GM12878 (cell line): ENCODE data around the gene PFKL. TPM values are rescaled to one million over a fixed set of nuclear protein-coding genes. Genes with fewer than 3 reads are reported as not detected.
A peak's percentile ranks its signal among the peaks of the same experiment; 100 is the strongest.

ENCODE experiments used
- ATAC-seq: fragments of 200-7000 bp; cut with Tn5 transposase; 3 replicates; pipeline ENCODE4 v1.9.1; 2020; ENCODE audit warnings: mild to moderate bottlenecking, moderate library complexity
- BruUV-seq: library from RNA; stranded (reverse); fragments of 400-500 nt; replicated peaks from 2 replicates; lab custom pipeline; 2021; lab: Mats Ljungman, UMichigan
- CTCF ChIA-PET: fragments of 300-600 bp; sonication (Branson Sonifier 250); formaldehyde crosslinking; extraction: SDS; loops from one replicate; lab custom pipeline; 2021; ENCODE audit warnings: inconsistent platforms; lab: Yijun Ruan, JAX
- POLR2A ChIA-PET: fragments of 350-600 bp; formaldehyde crosslinking; extraction: SDS; loops from one replicate; lab custom pipeline; 2021; ENCODE audit warnings: inconsistent platforms; lab: Charles Lee
- RAD21 ChIA-PET: fragments of 300-600 bp; sonication (Branson Sonifier 250); formaldehyde crosslinking; loops from one replicate; lab custom pipeline; 2023; ENCODE audit warnings: antibody characterized with exemption; ENCODE audit not compliant: unreplicated experiment; lab: Charles Lee
- SMC1A ChIA-PET: fragments of 300-600 bp; sonication (Branson Sonifier 250); formaldehyde crosslinking; loops from one replicate; lab custom pipeline; 2023; ENCODE audit not compliant: unreplicated experiment, uncharacterized antibody; lab: Charles Lee
- DNase-seq: peaks from one replicate; pipeline ENCODE4 v3.0.0-alpha.2; 2011; ENCODE audit warnings: low read depth, low spot score
- FAIRE-seq: peaks from 3 replicates; lab custom pipeline; 2011; peaks lifted over from hg19 to GRCh38; lab: Jason Lieb, UNC
- H2AFZ ChIP-seq: 2 replicates; pipeline ENCODE4 v1.6.0; 2011; ENCODE audit warnings: low read depth, low read length, control low read depth; ENCODE audit not compliant: control insufficient read depth
- H3K27ac ChIP-seq: 2 replicates; pipeline ENCODE4 v1.5.1; 2011; ENCODE audit warnings: control low read depth; ENCODE audit not compliant: control insufficient read depth, insufficient read depth
- H3K27me3 ChIP-seq, 2 experiments: replicated peaks in 1 of 2; 2 replicates each; pipeline versions ENCODE4 v1.6.0 to v1.6.1; 2011; ENCODE audit warnings: low read length in 1 of 2; ENCODE audit not compliant: control insufficient read depth in 2 of 2, insufficient read depth in 2 of 2
- H3K36me3 ChIP-seq, 2 experiments: 2 replicates each; pipeline ENCODE4 v1.5.1; 2011; ENCODE audit warnings: low read length in 1 of 2; ENCODE audit not compliant: control insufficient read depth in 2 of 2, insufficient read depth in 2 of 2
- H3K4me1 ChIP-seq: 2 replicates; pipeline ENCODE4 v1.6.1; 2011; ENCODE audit warnings: mild to moderate bottlenecking, low read length, moderate library complexity, mixed read lengths; ENCODE audit not compliant: control insufficient read depth, insufficient read depth
- H3K4me2 ChIP-seq: 2 replicates; pipeline ENCODE4 v1.6.0; 2011; ENCODE audit warnings: control low read depth; ENCODE audit not compliant: control insufficient read depth, insufficient read depth
- H3K4me3 ChIP-seq: fragments of 200-600 bp; sonication (generic); 2 replicates; pipeline ENCODE4 v1.5.1; 2016
- H3K79me2 ChIP-seq: 2 replicates; pipeline ENCODE4 v1.6.0; 2011; ENCODE audit warnings: low read length; ENCODE audit not compliant: control insufficient read depth, insufficient read depth
- H3K9ac ChIP-seq: 2 replicates; pipeline ENCODE4 v1.8.0; 2011; ENCODE audit warnings: low read length, control low read depth, mixed read lengths; ENCODE audit not compliant: control insufficient read depth, insufficient read depth
- H3K9me3 ChIP-seq: replicated peaks from 3 replicates; pipeline ENCODE4 v1.5.1; 2011; ENCODE audit warnings: mild to moderate bottlenecking, low read length; ENCODE audit not compliant: control insufficient read depth, insufficient read depth
- H4K20me1 ChIP-seq: 2 replicates; pipeline ENCODE4 v1.6.0; 2011; ENCODE audit not compliant: control insufficient read depth, insufficient read depth
- CBFB ChIP-seq: IDR thresholded peaks from 2 replicates; pipeline ENCODE4 v1.6.1; 2016; ENCODE audit warnings: antibody characterized with exemption, low read depth
- GABPA ChIP-seq: IDR thresholded peaks from 2 replicates; pipeline ENCODE4 v1.6.1; 2014; ENCODE audit warnings: antibody characterized with exemption, low read depth, mild to moderate bottlenecking, inconsistent platforms
- HCFC1 ChIP-seq: fragments of 150-350 bp; IDR thresholded peaks from 2 replicates; pipeline ENCODE4 v1.6.1; 2014; ENCODE audit warnings: low read length
- NFYA ChIP-seq: IDR thresholded peaks from 2 replicates; pipeline ENCODE4 v1.6.1; 2011; ENCODE audit warnings: low read depth, mild to moderate bottlenecking, low read length, improper control_type of control experiment, borderline replicate concordance
- NFYB ChIP-seq: IDR thresholded peaks from 2 replicates; pipeline ENCODE4 v1.6.1; 2011; ENCODE audit warnings: low read depth, mild to moderate bottlenecking, low read length, improper control_type of control experiment, moderate library complexity; ENCODE audit not compliant: insufficient read depth
- POLR2A ChIP-seq: IDR thresholded peaks from 2 replicates; pipeline ENCODE4 v1.6.1; 2011; ENCODE audit warnings: low read depth, mild to moderate bottlenecking, low read length
- RCOR1 ChIP-seq: conservative IDR thresholded peaks from 2 replicates; pipeline ENCODE4 v1.6.1; 2012; ENCODE audit warnings: low read depth, low read length, improper control_type of control experiment
- SMAD5 ChIP-seq: IDR thresholded peaks from 2 replicates; pipeline ENCODE4 v1.6.1; 2016; ENCODE audit warnings: antibody characterized with exemption, low read depth
- SRF ChIP-seq, 2 experiments: IDR thresholded peaks; 2 replicates each; pipeline ENCODE4 v1.6.1; 2011; ENCODE audit warnings: low read depth in 2 of 2, low read length in 2 of 2, mild to moderate bottlenecking in 1 of 2, moderate library complexity in 1 of 2
- TARDBP ChIP-seq: IDR thresholded peaks from 2 replicates; pipeline ENCODE4 v1.6.1; 2016; ENCODE audit warnings: borderline replicate concordance
- TBL1XR1 ChIP-seq: IDR thresholded peaks from 2 replicates; pipeline ENCODE4 v1.6.1; 2012; ENCODE audit warnings: low read depth, low read length, improper control_type of control experiment
- TCF3 ChIP-seq: IDR thresholded peaks from 2 replicates; pipeline ENCODE4 v1.6.1; 2012; ENCODE audit warnings: low read depth, mild to moderate bottlenecking, low read length, borderline replicate concordance; ENCODE audit not compliant: insufficient read depth
- ZZZ3 ChIP-seq: IDR thresholded peaks from 2 replicates; pipeline ENCODE4 v1.6.1; 2011; ENCODE audit warnings: low read depth; ENCODE audit not compliant: control insufficient read depth, insufficient read length
- WGBS: methylation state at CpG from one replicate; pipeline ENCODE4 v1.1.6; 2016; ENCODE audit warnings: low lambda C conversion rate; ENCODE audit not compliant: insufficient replicate concordance, insufficient coverage; ENCODE audit errors: missing lambda C conversion rate; 5-methylcytosine and 5-hydroxymethylcytosine counted together
- in situ Hi-C: fragments of 300-500 bp; cut with MboI; formaldehyde crosslinking; loops from 9 replicates; pipeline ENCODE4 v1.14.3; 2018; ENCODE audit warnings: mixed read lengths
- intact Hi-C: fragments of 100-400 bp; cut with micrococcal nuclease; formaldehyde crosslinking; loops from one replicate; pipeline ENCODE4 v1.14.2; 2022; ENCODE audit not compliant: unreplicated experiment
- polyA plus RNA-seq, 11 experiments: library from polyadenylated mRNA; depleted of rRNA in 4 of 11; unstranded in 6 of 11; stranded (reverse) in 5 of 11; fragments of >200 nt; fragmentation: Nextera tagmentation in 4 of 11; fragmentation: Illumina TruSeq in 1 of 11; extraction: Ambion mirVana in 4 of 11; extraction: Trizol in 1 of 11; gene quantifications; 1 replicate in 1 of 11; 2 replicates in 10 of 11; pipeline versions ENCODE4 v1.2.1 to v1.2.3, GENCODE V29; 2011 to 2016; ENCODE audit warnings: inconsistent platforms in 2 of 11, missing spikeins in 2 of 11, low read depth in 1 of 11
- total RNA-seq, 4 experiments: library from RNA; depleted of rRNA in 3 of 4; stranded (reverse); fragments of >200 nt in 3 of 4; fragmentation: Illumina TruSeq in 1 of 4; extraction: Trizol in 1 of 4; gene quantifications; 2 replicates each; pipeline versions ENCODE4 v1.2.1 to v1.2.3, GENCODE V29; 2013 to 2021
- TF ChIP-seq, protein P1 (sequence below): fragments of 450-650 bp; IDR thresholded peaks from 2 replicates; pipeline ENCODE4 v1.6.1; 2017; ENCODE audit warnings: low read depth, mild to moderate bottlenecking, moderate library complexity

The PFKL gene
- total and polyA plus RNA-seq, 10 of the 15 experiments (the other 5 are each of a cell fraction or from before 2014, with no cell fraction given) = 1.2 to 192 (median 112) TPM

DNA sequence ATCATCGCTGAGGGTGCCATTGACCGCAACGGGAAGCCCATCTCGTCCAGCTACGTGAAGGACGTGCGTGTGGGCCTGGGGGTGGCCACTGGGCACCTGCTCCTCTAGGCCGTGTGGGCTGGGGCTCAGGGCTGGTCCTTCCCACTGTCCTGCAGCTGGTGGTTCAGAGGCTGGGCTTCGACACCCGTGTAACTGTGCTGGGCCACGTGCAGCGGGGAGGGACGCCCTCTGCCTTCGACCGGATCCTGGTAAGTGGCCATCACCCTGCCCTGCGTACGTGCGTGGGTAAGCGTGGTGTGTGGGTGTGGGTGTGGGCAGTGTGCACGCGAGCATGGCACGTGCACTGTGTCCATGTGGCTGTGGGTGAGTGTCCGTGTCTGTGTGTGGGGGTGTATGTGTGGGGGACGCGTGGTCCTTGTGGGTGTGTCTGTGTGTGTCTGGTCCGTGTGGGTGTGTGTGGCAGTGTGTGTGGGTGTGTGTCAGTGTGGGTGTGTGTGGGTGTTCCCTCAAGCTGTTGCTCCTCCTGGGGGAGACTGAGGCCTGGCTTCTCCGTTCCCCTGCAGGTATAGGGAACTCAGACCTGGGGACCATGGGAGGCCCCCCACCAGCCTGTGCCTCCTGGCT lies 16.5 kb downstream of the PFKL start:
- H3K4me3 ChIP-seq = no peak overlapping the region
- ATAC-seq (no peak), DNase-seq (no peak), FAIRE-seq (no peak)
- no peaks in the 10 kb centered on the region for H4K20me1 ChIP-seq
- no peak overlapping the region for H3K9ac ChIP-seq
- H3K4me1 ChIP-seq = no peaks in the 10 kb centered on the region
- BruUV-seq = no TSS peak
- ChIA-PET POLR2A (no interaction called here), CTCF (no interaction called here), RAD21 (no interaction called here), SMC1A (interaction anchor here (0.5 to 1.0 kb wide), 2 partner anchors 13 to 40 kb away, joined by 3 to 6 read pairs; no protein-coding TSS in a partner anchor)
- no peak overlapping the region for H3K27ac ChIP-seq
- no peak overlapping the region for H3K4me2 ChIP-seq
- no peak overlapping the region for H2AFZ ChIP-seq
- intact Hi-C loops = no loop called here
- TF ChIP-seq POLR2A (peak; percentile 58; the same call in 1 of the 2 replicates), NFYB (no peak), CBFB (no peak), SMAD5 (no peak), TCF3 (peak; percentile 29; the same call in 1 of the 2 replicates), HCFC1 (no peak)
- in situ Hi-C loops = no loop called here
- no peaks in the 10 kb centered on the region for H3K27me3 ChIP-seq
- H3K9me3 ChIP-seq = no peaks in the 10 kb centered on the region
- H3K36me3 ChIP-seq = peaks cover 18 to 51% of the 10 kb centered on the region in 2 experiments; a peak in 3 of 4 replicates
- WGBS = 99% methylated on average over 27 of the region's 27 CpGs
- no peaks in the 10 kb centered on the region for H3K79me2 ChIP-seq

DNA sequence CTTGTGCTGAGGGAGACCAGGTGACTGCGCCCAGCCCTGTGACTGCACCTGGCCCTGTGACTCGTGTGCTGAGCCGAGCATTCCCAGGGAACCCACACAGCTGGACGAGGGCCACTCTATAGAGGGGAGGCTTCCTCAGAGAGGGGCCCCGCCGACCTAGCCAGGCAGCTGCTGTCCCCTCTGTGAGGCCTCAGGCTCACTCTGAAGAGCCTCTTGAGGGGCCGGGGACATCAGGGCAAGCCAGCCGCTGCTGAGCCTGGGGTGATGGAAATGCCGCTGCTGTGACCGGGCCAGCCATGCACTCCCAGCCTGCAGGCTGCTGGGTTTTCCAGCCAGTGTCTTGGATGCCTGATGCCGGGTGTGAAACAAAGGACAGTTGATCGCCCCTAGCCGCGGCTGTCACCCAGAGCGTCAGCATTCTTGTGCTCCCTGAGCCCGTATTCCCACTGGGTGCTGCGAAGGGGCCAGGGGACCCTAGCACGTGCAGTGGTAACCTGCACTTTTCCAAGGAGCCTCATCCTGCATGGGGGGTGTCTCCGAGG lies 17.5 kb downstream of the PFKL start:
- no peak for ATAC-seq
- Histone ChIP-seq H4K20me1 (no peaks in the 10 kb centered on the region), H3K4me2 (no peak overlapping the region), H3K9me3 (no peaks in the 10 kb centered on the region), H3K4me3 (no peak overlapping the region), H3K79me2 (no peaks in the 10 kb centered on the region), H3K4me1 (no peaks in the 10 kb centered on the region), H3K27ac (no peak overlapping the region), H3K9ac (no peak overlapping the region), H2AFZ (no peak overlapping the region), H3K36me3 (peaks cover 18 to 48% of the 10 kb centered on the region in 2 experiments; a peak in 3 of 4 replicates), H3K27me3 (no peaks in the 10 kb centered on the region)
- CTCF ChIA-PET = no interaction called here
- no peak for TF ChIP-seq GABPA
- TF ChIP-seq TARDBP = no peak
- TF ChIP-seq ZZZ3 = no peak
- TF ChIP-seq SRF (IDR thresholded peaks at IDR 0.05; ENCODE audit: low read depth in 2 of 2, low read length in 2 of 2) = no peak
- no peak for TF ChIP-seq NFYA
- TF ChIP-seq TBL1XR1 = no peak
- TF ChIP-seq RCOR1 = no peak
- TF ChIP-seq, protein P1, sequence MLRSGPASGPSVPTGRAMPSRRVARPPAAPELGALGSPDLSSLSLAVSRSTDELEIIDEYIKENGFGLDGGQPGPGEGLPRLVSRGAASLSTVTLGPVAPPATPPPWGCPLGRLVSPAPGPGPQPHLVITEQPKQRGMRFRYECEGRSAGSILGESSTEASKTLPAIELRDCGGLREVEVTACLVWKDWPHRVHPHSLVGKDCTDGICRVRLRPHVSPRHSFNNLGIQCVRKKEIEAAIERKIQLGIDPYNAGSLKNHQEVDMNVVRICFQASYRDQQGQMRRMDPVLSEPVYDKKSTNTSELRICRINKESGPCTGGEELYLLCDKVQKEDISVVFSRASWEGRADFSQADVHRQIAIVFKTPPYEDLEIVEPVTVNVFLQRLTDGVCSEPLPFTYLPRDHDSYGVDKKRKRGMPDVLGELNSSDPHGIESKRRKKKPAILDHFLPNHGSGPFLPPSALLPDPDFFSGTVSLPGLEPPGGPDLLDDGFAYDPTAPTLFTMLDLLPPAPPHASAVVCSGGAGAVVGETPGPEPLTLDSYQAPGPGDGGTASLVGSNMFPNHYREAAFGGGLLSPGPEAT = no peak
- no peak for FAIRE-seq
- in situ Hi-C loops = no loop called here
- POLR2A ChIA-PET = no interaction called here
- no TSS peak for BruUV-seq
- intact Hi-C loops = no loop called here
- WGBS = 95% methylated on average over 19 of the region's 19 CpGs
- DNase-seq = no peak
- SMC1A ChIA-PET = interaction anchor here (0.5 kb wide), 1 partner anchor 41 kb away, joined by 6 read pairs; no protein-coding TSS in a partner anchor
- RAD21 ChIA-PET = no interaction called here
